Ramos (cell line): ENCODE measurements around the gene INSYN2B.

Source experiments
- in situ Hi-C: fragments of 300-500 bp; cut with MboI; formaldehyde crosslinking; loops from one replicate; pipeline ENCODE4 v1.14.3; 2022; ENCODE audit warnings: low sequenced_read_pairs; ENCODE audit not compliant: unreplicated experiment

Gene INSYN2B

DNA sequence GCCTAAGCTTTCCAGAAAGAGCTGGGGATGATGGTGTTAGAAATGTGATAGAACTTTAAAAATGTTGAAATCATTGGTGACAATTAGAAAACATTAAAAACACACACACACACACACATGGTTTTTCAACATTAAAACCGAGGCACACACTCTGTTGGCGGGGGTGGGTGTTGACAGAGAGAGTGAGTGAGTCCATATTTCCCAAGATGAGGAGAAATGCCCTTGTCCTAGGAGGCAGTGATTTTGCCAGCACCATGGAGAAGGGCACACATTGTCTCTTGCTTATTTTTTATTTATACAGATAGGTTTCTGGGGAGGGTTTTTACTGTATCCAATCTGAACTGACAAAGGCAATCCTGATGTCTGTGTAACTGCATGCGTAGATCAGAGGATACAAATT lies 152.5 kb downstream of the INSYN2B start:
- in situ Hi-C loops, result no loop called here

DNA sequence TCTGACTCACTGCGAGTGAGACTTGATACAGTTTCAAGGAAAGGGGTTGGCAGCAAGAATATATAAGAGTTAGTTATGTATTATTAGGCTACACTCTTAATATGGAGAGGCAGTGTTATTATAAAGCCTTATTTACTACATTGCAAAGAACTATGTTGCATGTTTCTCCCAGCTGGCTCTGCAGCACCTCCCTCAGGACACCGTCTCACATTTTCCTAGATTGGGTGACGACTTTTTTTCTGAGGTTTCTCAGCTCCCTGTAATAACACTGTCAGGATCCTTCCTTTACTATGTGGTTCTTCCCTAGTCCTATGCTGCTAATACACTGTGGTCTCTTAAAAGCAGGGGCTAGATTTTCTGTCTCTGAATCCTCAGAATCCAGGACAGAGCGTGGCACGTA lies 153.7 kb downstream of the INSYN2B start:
- in situ Hi-C loops, result no loop called here

DNA sequence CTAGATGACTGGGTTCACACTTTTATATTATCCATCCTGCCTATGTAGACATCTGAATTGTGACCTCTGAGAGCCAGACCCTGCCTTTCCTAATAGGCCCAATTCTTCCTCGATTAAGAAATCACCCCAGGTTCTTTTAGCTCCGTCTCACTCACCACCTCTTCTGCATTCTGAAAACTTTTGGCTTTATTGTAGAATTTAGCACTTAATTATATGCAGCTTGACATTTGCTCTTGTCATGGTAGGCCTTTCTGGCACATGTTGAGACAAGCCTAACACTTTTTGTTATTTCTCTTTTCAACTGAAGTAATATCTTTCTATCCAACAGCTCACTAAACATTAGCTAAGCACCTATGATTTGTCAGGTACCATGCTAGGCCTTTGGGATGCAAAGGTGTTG lies 163.3 kb downstream of the INSYN2B start:
- in situ Hi-C loops, result no loop called here

DNA sequence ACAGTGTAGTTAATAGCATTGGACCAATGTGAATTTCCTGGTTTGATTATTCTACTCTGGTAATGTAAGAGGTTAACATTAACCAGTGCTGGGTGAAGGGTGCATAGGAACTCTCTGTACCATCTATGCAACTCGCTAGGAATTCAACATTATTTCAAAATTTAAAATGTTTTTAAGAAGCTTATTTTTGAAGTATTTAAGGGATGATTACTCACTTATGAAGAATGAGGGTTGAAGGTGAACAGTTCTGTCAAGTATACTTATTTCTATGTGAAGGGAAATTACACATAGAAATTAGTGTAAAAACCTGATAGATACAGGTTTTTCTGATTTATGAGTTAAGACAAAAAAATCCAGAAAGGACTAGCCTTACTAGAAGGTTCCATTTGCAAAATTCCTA lies 165.8 kb downstream of the INSYN2B start:
- in situ Hi-C loops, result no loop called here
